Erythroblast (primary cell): ENCODE results near the gene QRFPR.

Source experiments
- GATA1 ChIP-seq: IDR thresholded peaks from 2 replicates; pipeline ENCODE4 v1.6.1; 2011; ENCODE audit warnings: low read depth, mild to moderate bottlenecking, control low read depth, low read length, moderate library complexity
- POLR2A ChIP-seq: IDR thresholded peaks from 2 replicates; pipeline ENCODE4 v1.6.1; 2011; ENCODE audit warnings: mild to moderate bottlenecking, low read length

DNA sequence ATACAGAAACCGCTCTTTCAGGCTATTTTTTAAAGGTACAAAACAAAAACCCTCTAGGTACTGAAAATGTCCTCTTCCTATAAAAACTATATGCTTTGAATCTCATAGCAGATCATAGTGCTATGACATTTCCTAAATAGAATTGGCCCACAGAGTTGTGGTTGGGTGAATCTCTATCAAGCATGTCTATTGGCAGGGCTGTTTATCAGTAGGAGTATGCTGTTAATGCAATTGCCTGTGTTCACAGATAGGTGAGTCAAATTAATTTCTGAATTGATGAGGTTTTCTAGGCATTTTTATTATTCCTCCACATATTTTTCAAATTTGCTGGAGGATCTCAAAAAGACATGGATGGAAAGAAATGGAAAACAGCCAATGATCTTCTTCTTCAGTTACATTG is 73.9 kb downstream of the QRFPR start:
- no peak for TF ChIP-seq POLR2A
- no peak for TF ChIP-seq GATA1
